NCI-H146 treated with DMSO at 0.1 percent for 48 hours (cell line): ENCODE data around the gene DEPDC7.
A peak's percentile ranks its signal among the peaks of the same experiment; 100 is the strongest.

Experiments used
- DNase-seq: peaks from one replicate; lab custom pipeline; 2025; ENCODE audit not compliant: unreplicated experiment; lab: John Stamatoyannopoulos, UW

Gene DEPDC7

GRCh38 chr11:33059331-33060007, 43.8 kb downstream of the DEPDC7 start:
- DNase-seq, result no peak

- peak; percentile 11 for DNase-seq
Observed at GRCh38 chr11:33060271-33060670, 44.6 kb downstream of the DEPDC7 start.

- DNase-seq, result no peak
Observed at GRCh38 chr11:33062137-33062536, 46.5 kb downstream of the DEPDC7 start.

- no peak for DNase-seq
Observed at GRCh38 chr11:33063326-33063881, 47.7 kb downstream of the DEPDC7 start.

- DNase-seq, result no peak
Observed at GRCh38 chr11:33064033-33064825, 48.6 kb downstream of the DEPDC7 start.

GRCh38 chr11:33064866-33065265, 49.2 kb downstream of the DEPDC7 start:
- no peak for DNase-seq

GRCh38 chr11:33065445-33066178, 49.9 kb downstream of the DEPDC7 start:
- peak; percentile 34 for DNase-seq

- no peak for DNase-seq
Observed at GRCh38 chr11:33067294-33067693, 51.6 kb downstream of the DEPDC7 start.

- DNase-seq, result no peak
Observed at GRCh38 chr11:33068611-33069340, 53.1 kb downstream of the DEPDC7 start.

- no peak for DNase-seq
Observed at GRCh38 chr11:33072465-33072864, 56.8 kb downstream of the DEPDC7 start.
